GM18505 (cell line): ENCODE data around the gene SPRY2.

Experiments
- ATAC-seq: cut with Tn5 transposase; IDR thresholded peaks from one replicate; pipeline ENCODE4 v1.9.1; 2021; ENCODE audit not compliant: unreplicated experiment
- POLR2A ChIP-seq: IDR thresholded peaks from 4 replicates; pipeline ENCODE4 v1.6.1; 2011; ENCODE audit warnings: borderline replicate concordance; ENCODE audit not compliant: insufficient read depth, insufficient read length; ENCODE audit errors: extremely low read depth

The SPRY2 gene

DNA sequence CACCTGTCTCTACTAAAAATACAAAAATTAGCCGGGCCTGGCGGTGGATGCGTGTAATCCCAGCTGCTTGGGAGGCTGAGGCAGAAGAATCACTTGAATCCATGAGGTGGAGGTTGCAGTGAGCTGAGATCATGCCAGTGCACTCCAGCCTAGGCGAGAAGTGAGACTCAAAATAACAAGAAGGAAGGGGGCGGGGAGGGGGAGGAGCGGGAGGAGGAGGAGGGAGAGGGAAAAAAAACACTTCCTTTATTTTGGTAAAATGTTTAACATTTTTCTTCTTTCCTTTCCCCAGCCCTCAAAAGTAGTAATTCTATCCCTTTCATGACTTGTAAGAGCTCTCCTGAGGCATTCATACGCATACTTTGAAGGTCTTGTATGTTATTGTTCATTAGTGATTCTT lies 44.3 kb downstream of the SPRY2 start:
- TF ChIP-seq POLR2A = no peak
- ATAC-seq = no peak

- no peak for TF ChIP-seq POLR2A
- ATAC-seq = no peak
These were observed 50.3 kb downstream of the SPRY2 start for GRCh38 chr13:80290591-80290990.
